ENCODE data around the gene ZNF778. TPM values are rescaled to one million over a fixed set of nuclear protein-coding genes. Genes with fewer than 3 reads are reported as not detected.
A peak's percentile ranks its signal among the peaks of the same experiment; 100 is the strongest.

Gene ZNF778
- total and polyA plus RNA-seq, 10 of the 15 experiments (the other 5 are each of a cell fraction or from before 2014, with no cell fraction given), result 0.20 to 9.7 (median 4.1) TPM

DNA sequence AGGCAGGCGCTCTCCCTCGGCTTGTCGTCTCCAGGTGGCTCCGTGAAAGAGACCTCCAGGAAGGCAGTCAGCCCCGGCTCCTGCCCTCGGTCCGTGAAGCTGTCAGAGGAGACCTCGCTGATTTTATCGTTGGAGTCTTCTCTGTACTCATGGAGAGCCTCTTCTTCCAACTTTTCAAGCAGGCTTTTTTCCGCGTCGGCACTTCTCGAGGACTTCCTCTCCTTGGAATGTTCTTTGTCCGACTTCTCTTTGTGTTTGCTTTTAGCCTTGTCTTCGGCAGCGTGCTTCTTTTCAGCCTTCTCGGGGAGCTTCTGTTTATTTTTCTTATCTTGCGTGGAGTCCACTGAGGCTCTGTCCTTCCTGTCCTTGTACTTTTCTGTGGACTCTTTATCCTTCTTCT, 65.0 kb downstream of the ZNF778 start:
- H3K36me3 ChIP-seq (ENCODE audit: control insufficient read depth in 2 of 2, insufficient read depth in 2 of 2, low read length in 1 of 2), result peaks cover 30 to 39% of the 10 kb centered on the region in 2 experiments
- no peak overlapping the region for H3K4me3 ChIP-seq
- H3K4me1 ChIP-seq (ENCODE audit: control insufficient read depth, insufficient read depth, low read length), result no peaks in the 10 kb centered on the region
- CTCF ChIA-PET, result interaction anchor here (0.5 to 0.8 kb wide), 2 partner anchors 42 to 811 kb away, joined by 3 read pairs; no protein-coding TSS in a partner anchor
- no peaks in the 10 kb centered on the region for H3K9me3 ChIP-seq (replicated peaks; ENCODE audit: control insufficient read depth, insufficient read depth, low read length)
- H2AFZ ChIP-seq (ENCODE audit: control insufficient read depth, low read depth, low read length), result no peak overlapping the region
- TSS peak; percentile 47 for BruUV-seq (replicated peaks)
- SMC1A ChIA-PET (ENCODE audit: uncharacterized antibody, unreplicated experiment), result interaction anchor here (1.3 kb wide), 1 partner anchor 13 kb away, joined by 3 read pairs; no protein-coding TSS in a partner anchor
- H3K79me2 ChIP-seq (ENCODE audit: control insufficient read depth, insufficient read depth, low read length), result no peaks in the 10 kb centered on the region
- no peak overlapping the region for H3K4me2 ChIP-seq (ENCODE audit: control insufficient read depth, insufficient read depth)
- no peak overlapping the region for H3K9ac ChIP-seq (ENCODE audit: control insufficient read depth, insufficient read depth, low read length)
- POLR2A ChIA-PET, result no interaction called here
- RAD21 ChIA-PET (ENCODE audit: unreplicated experiment), result no interaction called here
- 92% methylated on average over 16 of the region's 18 CpGs for WGBS (ENCODE audit: insufficient coverage, insufficient replicate concordance, low lambda C conversion rate, missing lambda C conversion rate)
- DNase-seq (ENCODE audit: low read depth, low spot score) (no peak), FAIRE-seq (no peak), ATAC-seq (no peak)
- no peak for TF ChIP-seq MXI1 (IDR thresholded peaks at IDR 0.05; ENCODE audit: low read depth, low read length)
- TF ChIP-seq POLR2AphosphoS5 (IDR thresholded peaks at IDR 0.05; ENCODE audit: low read length), result 0 out of 2 replicates have a peak, but pooled peaks have one; percentile 23
- TF ChIP-seq FOS (IDR thresholded peaks at IDR 0.05; ENCODE audit: borderline replicate concordance, extremely low read depth, insufficient read length), result no peak
- intact Hi-C loops (cut with micrococcal nuclease; ENCODE audit: unreplicated experiment) (no loop called here), in situ Hi-C loops (cut with MboI) (no loop called here)
- H3K27ac ChIP-seq (ENCODE audit: control insufficient read depth, insufficient read depth), result no peak overlapping the region
- H4K20me1 ChIP-seq (ENCODE audit: control insufficient read depth, insufficient read depth), result no peaks in the 10 kb centered on the region
- no peaks in the 10 kb centered on the region for H3K27me3 ChIP-seq (replicated peaks in 1 of 2; ENCODE audit: control insufficient read depth in 2 of 2, insufficient read depth in 2 of 2, low read length in 1 of 2)

DNA sequence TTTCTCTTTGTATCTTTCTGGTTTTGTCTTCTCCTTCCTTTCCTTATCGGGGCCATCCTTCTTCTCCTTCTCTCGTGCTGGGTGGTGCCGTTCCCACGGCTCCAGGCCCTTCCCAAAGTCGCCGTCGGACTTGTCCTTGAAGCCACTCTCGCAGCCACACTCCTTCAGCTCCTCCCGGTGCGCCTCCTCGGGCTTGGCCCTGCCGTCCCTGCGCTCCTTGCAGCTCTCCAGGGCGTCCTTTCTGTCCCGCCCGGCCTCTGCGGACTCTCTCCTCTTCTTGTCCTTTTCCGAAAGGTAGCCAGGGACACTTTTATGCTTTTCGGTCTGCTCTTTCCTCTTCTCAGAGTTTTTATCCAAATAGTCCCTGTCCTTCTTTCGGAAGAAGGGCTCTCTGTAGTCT, 65.9 kb downstream of the ZNF778 start:
- H3K36me3 ChIP-seq (ENCODE audit: control insufficient read depth in 2 of 2, insufficient read depth in 2 of 2, low read length in 1 of 2), result peaks cover 32 to 42% of the 10 kb centered on the region in 2 experiments
- WGBS (ENCODE audit: insufficient coverage, insufficient replicate concordance, low lambda C conversion rate, missing lambda C conversion rate), result 88% methylated on average over 20 of the region's 20 CpGs
- no peaks in the 10 kb centered on the region for H4K20me1 ChIP-seq (ENCODE audit: control insufficient read depth, insufficient read depth)
- H2AFZ ChIP-seq (ENCODE audit: control insufficient read depth, low read depth, low read length), result no peak overlapping the region
- CTCF ChIA-PET, result no interaction called here
- in situ Hi-C loops (cut with MboI), result no loop called here
- H3K79me2 ChIP-seq (ENCODE audit: control insufficient read depth, insufficient read depth, low read length), result no peaks in the 10 kb centered on the region
- no peak overlapping the region for H3K9ac ChIP-seq (ENCODE audit: control insufficient read depth, insufficient read depth, low read length)
- SMC1A ChIA-PET (ENCODE audit: uncharacterized antibody, unreplicated experiment), result no interaction called here
- ATAC-seq (no peak), DNase-seq (ENCODE audit: low read depth, low spot score) (no peak), FAIRE-seq (no peak)
- no peaks in the 10 kb centered on the region for H3K27me3 ChIP-seq (replicated peaks in 1 of 2; ENCODE audit: control insufficient read depth in 2 of 2, insufficient read depth in 2 of 2, low read length in 1 of 2)
- RAD21 ChIA-PET (ENCODE audit: unreplicated experiment), result no interaction called here
- H3K4me3 ChIP-seq, result no peak overlapping the region
- no peaks in the 10 kb centered on the region for H3K4me1 ChIP-seq (ENCODE audit: control insufficient read depth, insufficient read depth, low read length)
- POLR2A ChIA-PET, result no interaction called here
- no peak overlapping the region for H3K27ac ChIP-seq (ENCODE audit: control insufficient read depth, insufficient read depth)
- BruUV-seq (replicated peaks), result no TSS peak
- no peak overlapping the region for H3K4me2 ChIP-seq (ENCODE audit: control insufficient read depth, insufficient read depth)
- no peaks in the 10 kb centered on the region for H3K9me3 ChIP-seq (replicated peaks; ENCODE audit: control insufficient read depth, insufficient read depth, low read length)
- intact Hi-C loops (cut with micrococcal nuclease; ENCODE audit: unreplicated experiment), result no loop called here
- no peak for TF ChIP-seq SMAD5 (IDR thresholded peaks at IDR 0.05; ENCODE audit: low read depth)
- no peak for TF ChIP-seq MEF2A (IDR thresholded peaks at IDR 0.05; ENCODE audit: insufficient read depth, low read depth, low read length)
- TF ChIP-seq, protein P1, sequence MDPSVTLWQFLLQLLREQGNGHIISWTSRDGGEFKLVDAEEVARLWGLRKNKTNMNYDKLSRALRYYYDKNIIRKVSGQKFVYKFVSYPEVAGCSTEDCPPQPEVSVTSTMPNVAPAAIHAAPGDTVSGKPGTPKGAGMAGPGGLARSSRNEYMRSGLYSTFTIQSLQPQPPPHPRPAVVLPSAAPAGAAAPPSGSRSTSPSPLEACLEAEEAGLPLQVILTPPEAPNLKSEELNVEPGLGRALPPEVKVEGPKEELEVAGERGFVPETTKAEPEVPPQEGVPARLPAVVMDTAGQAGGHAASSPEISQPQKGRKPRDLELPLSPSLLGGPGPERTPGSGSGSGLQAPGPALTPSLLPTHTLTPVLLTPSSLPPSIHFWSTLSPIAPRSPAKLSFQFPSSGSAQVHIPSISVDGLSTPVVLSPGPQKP (IDR thresholded peaks at IDR 0.05; ENCODE audit: low read depth, low read length), result no peak
- TF ChIP-seq, protein P2, sequence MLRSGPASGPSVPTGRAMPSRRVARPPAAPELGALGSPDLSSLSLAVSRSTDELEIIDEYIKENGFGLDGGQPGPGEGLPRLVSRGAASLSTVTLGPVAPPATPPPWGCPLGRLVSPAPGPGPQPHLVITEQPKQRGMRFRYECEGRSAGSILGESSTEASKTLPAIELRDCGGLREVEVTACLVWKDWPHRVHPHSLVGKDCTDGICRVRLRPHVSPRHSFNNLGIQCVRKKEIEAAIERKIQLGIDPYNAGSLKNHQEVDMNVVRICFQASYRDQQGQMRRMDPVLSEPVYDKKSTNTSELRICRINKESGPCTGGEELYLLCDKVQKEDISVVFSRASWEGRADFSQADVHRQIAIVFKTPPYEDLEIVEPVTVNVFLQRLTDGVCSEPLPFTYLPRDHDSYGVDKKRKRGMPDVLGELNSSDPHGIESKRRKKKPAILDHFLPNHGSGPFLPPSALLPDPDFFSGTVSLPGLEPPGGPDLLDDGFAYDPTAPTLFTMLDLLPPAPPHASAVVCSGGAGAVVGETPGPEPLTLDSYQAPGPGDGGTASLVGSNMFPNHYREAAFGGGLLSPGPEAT (IDR thresholded peaks at IDR 0.05; ENCODE audit: low read depth), result no peak
- no peak for TF ChIP-seq SP1 (IDR thresholded peaks at IDR 0.05; ENCODE audit: low read depth, low read length)
- no peak for TF ChIP-seq GATAD2B (conservative IDR thresholded peaks at IDR 0.05; ENCODE audit: low read depth)
- TF ChIP-seq JUNB (IDR thresholded peaks at IDR 0.05), result no peak
- TF ChIP-seq, protein P3, sequence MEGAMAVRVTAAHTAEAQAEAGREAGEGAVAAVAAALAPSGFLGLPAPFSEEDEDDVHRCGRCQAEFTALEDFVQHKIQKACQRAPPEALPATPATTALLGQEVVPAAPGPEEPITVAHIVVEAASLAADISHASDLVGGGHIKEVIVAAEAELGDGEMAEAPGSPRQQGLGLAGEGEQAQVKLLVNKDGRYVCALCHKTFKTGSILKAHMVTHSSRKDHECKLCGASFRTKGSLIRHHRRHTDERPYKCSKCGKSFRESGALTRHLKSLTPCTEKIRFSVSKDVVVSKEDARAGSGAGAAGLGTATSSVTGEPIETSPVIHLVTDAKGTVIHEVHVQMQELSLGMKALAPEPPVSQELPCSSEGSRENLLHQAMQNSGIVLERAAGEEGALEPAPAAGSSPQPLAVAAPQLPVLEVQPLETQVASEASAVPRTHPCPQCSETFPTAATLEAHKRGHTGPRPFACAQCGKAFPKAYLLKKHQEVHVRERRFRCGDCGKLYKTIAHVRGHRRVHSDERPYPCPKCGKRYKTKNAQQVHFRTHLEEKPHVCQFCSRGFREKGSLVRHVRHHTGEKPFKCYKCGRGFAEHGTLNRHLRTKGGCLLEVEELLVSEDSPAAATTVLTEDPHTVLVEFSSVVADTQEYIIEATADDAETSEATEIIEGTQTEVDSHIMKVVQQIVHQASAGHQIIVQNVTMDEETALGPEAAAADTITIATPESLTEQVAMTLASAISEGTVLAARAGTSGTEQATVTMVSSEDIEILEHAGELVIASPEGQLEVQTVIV (IDR thresholded peaks at IDR 0.05; ENCODE audit: borderline replicate concordance, partially characterized antibody), result no peak
- no peak for TF ChIP-seq POU2F2 (IDR thresholded peaks at IDR 0.05; ENCODE audit: borderline replicate concordance, low read depth, low read length)
- TF ChIP-seq CEBPB (IDR thresholded peaks at IDR 0.05; ENCODE audit: borderline replicate concordance in 1 of 2, low read depth in 2 of 2, low read length in 2 of 2), result no peak
- no peak for TF ChIP-seq YY1 (IDR thresholded peaks at IDR 0.05; ENCODE audit: low read depth, low read length)

Data from GM12878 (cell line).